ENCODE measurements around the gene YTHDC1.

DNA sequence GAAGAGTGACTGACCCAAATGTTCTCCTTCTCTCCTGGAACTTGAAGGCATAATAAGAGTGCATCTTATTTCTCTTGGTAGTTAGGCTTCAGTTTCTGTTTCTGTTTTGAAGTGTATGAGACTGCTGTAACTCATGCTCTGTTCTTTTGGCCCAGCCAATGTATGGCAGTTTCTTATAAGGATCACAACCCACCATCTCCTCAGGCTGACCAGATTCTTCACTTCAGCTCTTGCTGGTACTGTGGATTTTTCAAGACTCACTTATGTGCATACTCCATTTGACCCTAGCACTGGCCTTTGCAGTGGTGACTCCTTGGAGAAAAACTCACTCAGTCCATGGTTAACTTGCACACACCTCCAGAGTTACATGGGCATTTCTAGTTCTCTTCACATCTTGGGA is 9.6 kb upstream of the YTHDC1 start:
- TF ChIP-seq EZH2 (IDR thresholded peaks at IDR 0.05) (no peak), POLR2AphosphoS5 (IDR thresholded peaks at IDR 0.05; ENCODE audit: borderline replicate concordance, low read depth, low read length) (no peak), FOXP2 (optimal IDR thresholded peaks at IDR 0.05; ENCODE audit: control extremely low read depth, extremely low read length, insufficient read depth) (no peak)
